ENCODE measurements around the gene SLC66A1.
A peak's percentile ranks its signal among the peaks of the same experiment; 100 is the strongest.
"Not testable (repeated sequence)": the region's sequence is repeated elsewhere in the genome, so short reads cannot be mapped to it uniquely, and the experiment has no call there.

Gene SLC66A1

GRCh38 chr1:19273844-19274531 lies 38.1 kb upstream of the SLC66A1 start:
- not testable (repeated sequence) for H3K79me1 ChIP-seq (ENCODE audit: low read depth, low read length); DNase-seq (ENCODE audit: low spot score); H3K18ac ChIP-seq (ENCODE audit: low read length); H3K4me1 ChIP-seq (ENCODE audit: control insufficient read depth in 2 of 2, insufficient read depth in 1 of 2, low read depth in 1 of 2, low read length in 2 of 2); H2BK12ac ChIP-seq (ENCODE audit: low read length); H2BK120ac ChIP-seq (ENCODE audit: low read depth, low read length); H3K9me3 ChIP-seq (replicated peaks in 1 of 2; ENCODE audit: control insufficient read depth in 2 of 2, insufficient read depth in 1 of 2, low read depth in 1 of 2, low read length in 2 of 2); H3K27ac ChIP-seq (replicated peaks; ENCODE audit: low read length); H2BK5ac ChIP-seq (ENCODE audit: low read length); H3K4me3 ChIP-seq (ENCODE audit: low read length in 2 of 2); H4K8ac ChIP-seq (ENCODE audit: low read depth, low read length); H2BK15ac ChIP-seq (ENCODE audit: low read length); H3K4me2 ChIP-seq (ENCODE audit: insufficient read depth, low read length, poor library complexity, severe bottlenecking); H3K23ac ChIP-seq (ENCODE audit: low read depth, low read length, poor library complexity); H2AK5ac ChIP-seq (ENCODE audit: low read depth, low read length); H3K36me3 ChIP-seq (replicated peaks in 1 of 2; ENCODE audit: control insufficient read depth in 2 of 2, insufficient read depth in 2 of 2, low read length in 2 of 2); H3K4ac ChIP-seq (ENCODE audit: low read length); H3K14ac ChIP-seq (ENCODE audit: low read length); H3K27me3 ChIP-seq (ENCODE audit: control insufficient read depth in 3 of 3, insufficient read depth in 3 of 3, low read depth in 1 of 3, low read length in 3 of 3); H4K91ac ChIP-seq (ENCODE audit: low read depth, low read length, poor library complexity); H2AFZ ChIP-seq (ENCODE audit: low read length)
- H3K9ac ChIP-seq (ENCODE audit: low read depth, low read length, poor library complexity), result peak overlapping the region; percentile 60
- WGBS, 2 donors (ENCODE audit: extremely low coverage in 2 of 2, insufficient read length in 2 of 2, insufficient replicate concordance in 1 of 2), result no CpG with 5 or more reads among the region's 66 CpGs

GRCh38 chr1:19274636-19275035 lies 37.5 kb upstream of the SLC66A1 start:
- no peak overlapping the region for H2BK15ac ChIP-seq (ENCODE audit: low read length)
- H3K4me2 ChIP-seq (ENCODE audit: insufficient read depth, low read length, poor library complexity, severe bottlenecking), result no peak overlapping the region
- H3K18ac ChIP-seq (ENCODE audit: low read length), result no peak overlapping the region
- H2BK120ac ChIP-seq (ENCODE audit: low read depth, low read length), result no peak overlapping the region
- H3K79me1 ChIP-seq (ENCODE audit: low read depth, low read length), result no peaks in the 10 kb centered on the region
- H2AFZ ChIP-seq (ENCODE audit: low read length), result no peak overlapping the region
- H4K91ac ChIP-seq (ENCODE audit: low read depth, low read length, poor library complexity), result no peak overlapping the region
- no peak overlapping the region for H3K14ac ChIP-seq (ENCODE audit: low read length)
- H3K36me3 ChIP-seq (replicated peaks in 1 of 2; ENCODE audit: control insufficient read depth in 2 of 2, insufficient read depth in 2 of 2, low read length in 2 of 2), result no peaks in the 10 kb centered on the region
- H3K9ac ChIP-seq (ENCODE audit: low read depth, low read length, poor library complexity), result no peak overlapping the region
- no peak overlapping the region for H3K4ac ChIP-seq (ENCODE audit: low read length)
- no peak overlapping the region for H3K27ac ChIP-seq (replicated peaks; ENCODE audit: low read length)
- H3K9me3 ChIP-seq (replicated peaks in 1 of 2; ENCODE audit: control insufficient read depth in 2 of 2, insufficient read depth in 1 of 2, low read depth in 1 of 2, low read length in 2 of 2), result no peaks in the 10 kb centered on the region
- no peak for DNase-seq (ENCODE audit: low spot score)
- no peaks in the 10 kb centered on the region for H3K27me3 ChIP-seq (ENCODE audit: control insufficient read depth in 3 of 3, insufficient read depth in 3 of 3, low read depth in 1 of 3, low read length in 3 of 3)
- WGBS, 2 donors (ENCODE audit: extremely low coverage in 2 of 2, insufficient read length in 2 of 2, insufficient replicate concordance in 1 of 2), result no CpG with 5 or more reads among the region's 5 CpGs
- no peak overlapping the region for H3K4me3 ChIP-seq (ENCODE audit: low read length in 2 of 2)
- no peak overlapping the region for H3K23ac ChIP-seq (ENCODE audit: low read depth, low read length, poor library complexity)
- H3K4me1 ChIP-seq (ENCODE audit: control insufficient read depth in 2 of 2, insufficient read depth in 1 of 2, low read depth in 1 of 2, low read length in 2 of 2), result no peaks in the 10 kb centered on the region
- no peak overlapping the region for H2BK5ac ChIP-seq (ENCODE audit: low read length)
- H2BK12ac ChIP-seq (ENCODE audit: low read length), result no peak overlapping the region
- H2AK5ac ChIP-seq (ENCODE audit: low read depth, low read length), result no peak overlapping the region
- H4K8ac ChIP-seq (ENCODE audit: low read depth, low read length), result no peak overlapping the region

GRCh38 chr1:19283891-19284290 lies 28.2 kb upstream of the SLC66A1 start:
- no peak overlapping the region for H4K8ac ChIP-seq (ENCODE audit: low read depth, low read length)
- no peak overlapping the region for H2BK15ac ChIP-seq (ENCODE audit: low read length)
- H2AFZ ChIP-seq (ENCODE audit: low read length), result no peak overlapping the region
- no peak for DNase-seq (ENCODE audit: low spot score)
- H3K9me3 ChIP-seq (replicated peaks in 1 of 2; ENCODE audit: control insufficient read depth in 2 of 2, insufficient read depth in 1 of 2, low read depth in 1 of 2, low read length in 2 of 2), result no peaks in the 10 kb centered on the region
- H3K14ac ChIP-seq (ENCODE audit: low read length), result no peak overlapping the region
- no peak overlapping the region for H2BK12ac ChIP-seq (ENCODE audit: low read length)
- H3K4me3 ChIP-seq (ENCODE audit: low read length in 2 of 2), result no peak overlapping the region
- no peak overlapping the region for H3K4ac ChIP-seq (ENCODE audit: low read length)
- no peak overlapping the region for H3K27ac ChIP-seq (replicated peaks; ENCODE audit: low read length)
- no peak overlapping the region for H3K9ac ChIP-seq (ENCODE audit: low read depth, low read length, poor library complexity)
- H2AK5ac ChIP-seq (ENCODE audit: low read depth, low read length), result no peak overlapping the region
- peaks cover 2 to 12% of the 10 kb centered on the region in 2 donors for H3K36me3 ChIP-seq (replicated peaks in 1 of 2; ENCODE audit: control insufficient read depth in 2 of 2, insufficient read depth in 2 of 2, low read length in 2 of 2)
- H3K23ac ChIP-seq (ENCODE audit: low read depth, low read length, poor library complexity), result no peak overlapping the region
- H2BK5ac ChIP-seq (ENCODE audit: low read length), result no peak overlapping the region
- no CpG with 5 or more reads among the region's 9 CpGs for WGBS, 2 donors (ENCODE audit: extremely low coverage in 2 of 2, insufficient read length in 2 of 2, insufficient replicate concordance in 1 of 2)
- no peak overlapping the region for H3K4me2 ChIP-seq (ENCODE audit: insufficient read depth, low read length, poor library complexity, severe bottlenecking)
- H3K18ac ChIP-seq (ENCODE audit: low read length), result no peak overlapping the region
- no peak overlapping the region for H2BK120ac ChIP-seq (ENCODE audit: low read depth, low read length)
- no peaks in the 10 kb centered on the region for H3K4me1 ChIP-seq (ENCODE audit: control insufficient read depth in 2 of 2, insufficient read depth in 1 of 2, low read depth in 1 of 2, low read length in 2 of 2)
- H4K91ac ChIP-seq (ENCODE audit: low read depth, low read length, poor library complexity), result no peak overlapping the region
- H3K27me3 ChIP-seq (ENCODE audit: control insufficient read depth in 3 of 3, insufficient read depth in 3 of 3, low read depth in 1 of 3, low read length in 3 of 3), result peaks cover 0 to 3% (median 0%) of the 10 kb centered on the region in 3 experiments
- H3K79me1 ChIP-seq (ENCODE audit: low read depth, low read length), result no peaks in the 10 kb centered on the region

GRCh38 chr1:19284881-19285280 lies 27.2 kb upstream of the SLC66A1 start:
- no peak for DNase-seq (ENCODE audit: low spot score)
- H3K14ac ChIP-seq (ENCODE audit: low read length), result no peak overlapping the region
- H3K4me2 ChIP-seq (ENCODE audit: insufficient read depth, low read length, poor library complexity, severe bottlenecking), result no peak overlapping the region
- H3K4me1 ChIP-seq (ENCODE audit: control insufficient read depth in 2 of 2, insufficient read depth in 1 of 2, low read depth in 1 of 2, low read length in 2 of 2), result no peaks in the 10 kb centered on the region
- no peak overlapping the region for H3K23ac ChIP-seq (ENCODE audit: low read depth, low read length, poor library complexity)
- no peak overlapping the region for H2BK15ac ChIP-seq (ENCODE audit: low read length)
- no peaks in the 10 kb centered on the region for H3K79me1 ChIP-seq (ENCODE audit: low read depth, low read length)
- no peak overlapping the region for H3K4me3 ChIP-seq (ENCODE audit: low read length in 2 of 2)
- no CpG with 5 or more reads among the region's 8 CpGs for WGBS, 2 donors (ENCODE audit: extremely low coverage in 2 of 2, insufficient read length in 2 of 2, insufficient replicate concordance in 1 of 2)
- peaks cover 0 to 6% (median 0%) of the 10 kb centered on the region in 3 experiments for H3K27me3 ChIP-seq (ENCODE audit: control insufficient read depth in 3 of 3, insufficient read depth in 3 of 3, low read depth in 1 of 3, low read length in 3 of 3)
- no peak overlapping the region for H4K8ac ChIP-seq (ENCODE audit: low read depth, low read length)
- H2AK5ac ChIP-seq (ENCODE audit: low read depth, low read length), result no peak overlapping the region
- H2BK120ac ChIP-seq (ENCODE audit: low read depth, low read length), result no peak overlapping the region
- peaks cover 2 to 12% of the 10 kb centered on the region in 2 donors for H3K36me3 ChIP-seq (replicated peaks in 1 of 2; ENCODE audit: control insufficient read depth in 2 of 2, insufficient read depth in 2 of 2, low read length in 2 of 2)
- no peak overlapping the region for H4K91ac ChIP-seq (ENCODE audit: low read depth, low read length, poor library complexity)
- H3K4ac ChIP-seq (ENCODE audit: low read length), result no peak overlapping the region
- H2AFZ ChIP-seq (ENCODE audit: low read length), result no peak overlapping the region
- H3K9ac ChIP-seq (ENCODE audit: low read depth, low read length, poor library complexity), result no peak overlapping the region
- H3K9me3 ChIP-seq (replicated peaks in 1 of 2; ENCODE audit: control insufficient read depth in 2 of 2, insufficient read depth in 1 of 2, low read depth in 1 of 2, low read length in 2 of 2), result no peaks in the 10 kb centered on the region
- H3K18ac ChIP-seq (ENCODE audit: low read length), result no peak overlapping the region
- no peak overlapping the region for H2BK5ac ChIP-seq (ENCODE audit: low read length)
- H2BK12ac ChIP-seq (ENCODE audit: low read length), result no peak overlapping the region
- H3K27ac ChIP-seq (replicated peaks; ENCODE audit: low read length), result no peak overlapping the region
